Ammon's horn (tissue), 1 donor: ENCODE data around the gene MFSD2A.
"Not testable (repeated sequence)": the region's sequence is repeated elsewhere in the genome, so short reads cannot be mapped to it uniquely, and the experiment has no call there.

Experiments
- DNase-seq: peaks from one replicate; pipeline ENCODE4 v3.0.0-alpha.2; 2016; ENCODE audit warnings: low spot score

The MFSD2A gene

GRCh38 chr1:40003156-40004093, 48.5 kb downstream of the MFSD2A start:
- DNase-seq: no peak

DNA sequence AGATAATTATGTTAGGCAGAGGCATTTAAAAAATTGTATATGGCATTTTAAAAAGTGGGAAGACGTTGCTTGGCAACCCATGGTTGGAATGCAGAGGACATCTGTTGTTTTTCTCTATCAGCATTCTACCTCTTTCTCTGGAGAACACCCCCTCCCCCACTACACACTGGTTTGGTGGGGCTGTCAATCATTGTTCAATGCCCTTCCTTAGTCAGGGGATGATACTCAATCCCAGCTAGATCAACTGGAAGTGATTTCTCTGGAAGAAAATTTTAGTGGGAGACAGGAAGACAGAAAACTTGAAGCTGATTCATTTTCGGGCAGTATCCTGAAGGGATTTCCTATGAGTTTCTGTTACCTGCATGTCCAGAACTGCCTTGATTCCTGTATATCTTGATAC, 49.9 kb downstream of the MFSD2A start:
- DNase-seq: peak; percentile 24

DNA sequence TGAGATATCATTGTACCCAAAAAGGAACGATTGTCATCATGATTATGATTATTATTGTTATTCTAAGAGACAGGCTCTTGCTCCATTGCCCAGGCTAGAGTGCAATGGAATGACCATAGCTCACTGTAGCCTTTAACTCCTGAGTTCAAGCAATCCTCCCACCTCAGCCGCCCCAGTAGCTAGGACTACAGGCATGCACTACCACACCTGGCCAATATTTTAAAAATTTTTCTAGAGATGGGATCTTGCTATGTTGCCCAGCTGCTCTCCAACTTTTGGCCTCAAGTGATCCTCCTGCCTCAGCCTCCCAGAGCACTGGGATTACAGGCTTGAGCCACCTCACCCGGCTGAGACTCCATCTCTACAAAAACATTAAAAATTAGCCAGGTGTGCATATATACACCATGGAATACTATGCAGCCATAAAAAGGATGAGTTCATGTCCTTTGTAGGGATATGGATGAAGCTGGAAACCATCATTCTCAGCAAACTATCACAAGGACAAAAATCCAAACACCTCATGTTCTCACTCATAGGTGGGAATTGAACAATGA, 52.6 kb downstream of the MFSD2A start:
- not testable (repeated sequence) for DNase-seq

- no peak for DNase-seq
These were observed 56.3 kb downstream of the MFSD2A start for GRCh38 chr1:40011198-40011597.

DNA sequence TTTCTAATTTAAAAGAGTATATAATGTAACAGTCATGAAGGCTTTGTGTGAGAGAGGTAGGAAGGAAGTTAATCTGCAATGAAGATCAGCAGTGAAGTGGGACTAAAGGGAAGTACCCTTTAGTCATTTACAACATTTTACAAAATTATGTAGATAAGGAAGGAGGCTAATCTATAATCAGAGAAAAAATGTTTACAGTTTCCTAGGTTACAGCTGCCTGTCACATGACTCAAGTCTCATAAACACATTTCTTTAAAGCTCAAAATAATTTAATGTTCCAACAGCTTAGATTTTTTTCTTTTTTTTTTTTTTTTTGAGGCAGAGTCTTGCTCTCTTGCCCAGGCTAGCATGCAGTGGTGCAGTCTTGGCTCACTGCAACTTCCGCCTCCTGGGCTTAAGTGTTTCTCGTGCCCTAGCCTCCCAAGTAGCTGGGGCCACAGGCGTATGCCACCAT, 59.3 kb downstream of the MFSD2A start:
- no peak for DNase-seq

DNA sequence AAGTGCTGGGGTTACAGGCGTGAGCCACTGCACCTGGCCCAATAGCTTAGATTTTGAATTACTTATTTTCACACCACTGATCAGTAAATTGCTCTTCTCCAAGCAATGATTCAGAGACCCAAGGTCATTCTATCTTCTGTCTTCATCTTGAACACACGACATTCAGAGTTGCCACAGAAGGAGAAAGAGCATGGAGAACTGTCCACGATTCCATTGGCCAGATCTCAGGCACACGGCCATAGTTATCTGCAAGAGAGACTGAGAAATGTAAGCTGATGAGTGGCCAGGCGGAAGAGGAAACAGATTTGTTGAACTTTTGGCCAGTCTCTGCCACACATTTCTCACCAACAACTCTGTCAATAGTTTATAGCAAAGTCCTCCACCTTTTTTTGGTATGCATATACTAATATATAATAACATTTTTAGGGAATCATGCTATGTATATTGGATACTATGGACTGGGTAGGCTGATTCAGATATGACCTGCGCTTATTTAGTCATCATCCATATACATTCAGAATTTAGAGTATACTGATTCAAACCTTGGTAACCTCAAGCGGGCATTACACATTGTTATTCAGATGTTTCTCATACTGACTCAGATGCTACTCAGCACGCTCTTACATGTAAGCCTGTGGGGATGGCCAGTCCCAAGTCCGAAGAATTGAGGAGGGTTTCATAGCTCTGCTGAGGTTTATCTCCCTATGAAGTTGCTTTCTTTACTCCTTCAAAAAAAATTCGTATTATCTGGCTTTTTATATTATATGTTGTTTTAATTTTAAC, 60.1 kb downstream of the MFSD2A start:
- no peak for DNase-seq

DNA sequence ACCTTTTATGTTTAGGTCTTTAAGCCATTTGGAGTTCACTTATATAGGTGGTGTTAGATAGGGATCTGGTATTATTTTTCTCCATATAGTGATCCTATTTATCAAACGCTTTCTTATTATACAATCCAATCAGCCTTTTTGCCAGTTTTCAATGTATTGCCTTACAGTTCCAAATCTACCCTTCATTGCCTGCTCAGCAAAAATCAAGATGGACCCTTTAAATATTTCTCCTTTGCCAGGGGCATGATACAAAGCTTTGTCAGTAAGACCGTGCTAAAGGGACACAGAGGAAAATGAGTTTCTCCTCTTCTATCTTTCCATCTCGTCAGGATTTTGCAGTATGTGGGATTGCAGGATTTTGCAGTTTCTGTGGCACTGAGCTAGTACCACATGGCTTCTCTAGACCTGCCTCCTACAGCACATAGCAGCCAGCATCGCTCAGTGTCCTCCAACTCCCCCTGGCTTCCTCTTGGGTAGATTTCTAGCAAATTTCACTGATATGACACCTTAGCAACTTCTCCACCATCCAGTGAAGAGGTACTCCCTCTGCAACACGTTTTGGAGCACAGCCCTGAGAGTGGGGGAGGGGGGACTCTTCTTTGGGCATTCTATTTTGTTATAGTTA, 63.1 kb downstream of the MFSD2A start:
- DNase-seq: no peak
